Measurements from ENCODE around the gene PRMT9. TPM values are rescaled to one million over a fixed set of nuclear protein-coding genes. Genes with fewer than 3 reads are reported as not detected.

Gene PRMT9
- total and polyA plus RNA-seq, 2 of the 4 experiments (the other 2 are of a cell fraction): 5.0 to 14.2 TPM

GRCh38 chr4:147674496-147674895 is 9.5 kb downstream of the PRMT9 start:
- WGBS, 2 experiments (ENCODE audit: extremely low coverage in 2 of 2, insufficient read length in 1 of 2): 0% methylated on average over 1 of the region's 1 CpG; no CpG with 5 or more reads in 1 of the 2 experiments
- Histone ChIP-seq H2BK15ac (ENCODE audit: low read depth, low read length) (no peak overlapping the region), H2BK5ac (ENCODE audit: low read depth, low read length, poor library complexity, severe bottlenecking) (no peak overlapping the region), H3K27ac (ENCODE audit: insufficient read depth, low read length) (no peak overlapping the region), H3K14ac (replicated peaks; ENCODE audit: low read depth, low read length) (no peak overlapping the region), H3K27me3 (ENCODE audit: control insufficient read depth, insufficient read depth, low read length) (no peaks in the 10 kb centered on the region), H3K36me3 (ENCODE audit: control insufficient read depth, insufficient read depth, low read length) (peaks cover 10% of the 10 kb centered on the region), H3K9ac (ENCODE audit: low read depth, low read length) (no peak overlapping the region), H2AK5ac (ENCODE audit: low read depth, low read length) (no peak overlapping the region), H3K56ac (ENCODE audit: extremely low read depth, insufficient read depth, low read length) (no peak overlapping the region), H3K9me3 (ENCODE audit: control insufficient read depth, insufficient read depth, low read length) (no peaks in the 10 kb centered on the region), H2AK9ac (replicated peaks; ENCODE audit: low read depth, low read length, poor library complexity) (no peak overlapping the region), H3K4me3 (ENCODE audit: insufficient read depth, low read depth, low read length) (no peak overlapping the region), H2BK20ac (ENCODE audit: low read depth, low read length) (no peak overlapping the region), H3K18ac (ENCODE audit: low read depth, low read length) (no peak overlapping the region), H4K8ac (ENCODE audit: low read depth in 2 of 2, low read length in 2 of 2) (no peak overlapping the region), H3K4me1 (ENCODE audit: control insufficient read depth, insufficient read depth, low read length) (peaks cover 10% of the 10 kb centered on the region), H3K23ac (ENCODE audit: low read depth, low read length) (no peak overlapping the region), H3K9me1 (ENCODE audit: insufficient read depth, low read length) (peaks cover 9% of the 10 kb centered on the region), H3K79me1 (ENCODE audit: low read depth in 1 of 2, low read length in 2 of 2) (peaks cover 13 to 30% of the 10 kb centered on the region in 2 experiments), H2BK120ac (ENCODE audit: low read depth, low read length) (no peak overlapping the region), H4K5ac (ENCODE audit: low read depth, low read length) (no peak overlapping the region), H2AFZ (replicated peaks; ENCODE audit: low read length, poor library complexity) (no peak overlapping the region), H4K91ac (ENCODE audit: insufficient read depth, low read depth, low read length) (no peak overlapping the region), H3K4ac (ENCODE audit: low read depth, low read length) (no peak overlapping the region), H3K4me2 (ENCODE audit: low read depth, low read length) (peak overlapping the region; percentile 33), H4K20me1 (ENCODE audit: insufficient read depth, low read length) (no peaks in the 10 kb centered on the region; the same call in 1 of the 2 replicates)
- POLR2A ChIA-PET (ENCODE audit: unreplicated experiment): no interaction called here
- BruUV-seq (replicated peaks): no TSS peak
- ATAC-seq (ENCODE audit: low read depth) (peak; percentile 87), DNase-seq (peak; percentile 77)
- in situ Hi-C loops (cut with MboI; ENCODE audit: low sequenced_read_pairs) (no loop called here), intact Hi-C loops (cut with micrococcal nuclease) (no loop called here), dilution Hi-C loops (cut with HindIII; ENCODE audit: low sequenced_read_pairs, unreplicated experiment) (no loop called here)
- TF ChIP-seq POLR2A (IDR thresholded peaks at IDR 0.05; ENCODE audit: low read depth, low read length) (no peak), CEBPB (IDR thresholded peaks at IDR 0.05; ENCODE audit: low read depth, low read length) (peak; percentile 56)
- CTCF ChIA-PET: interaction anchor here (0.7 kb wide), 1 partner anchor 192 kb away, joined by 3 read pairs; no protein-coding TSS in a partner anchor

Measured in IMR-90 (cell line).